Endothelial cell of umbilical vein (primary cell): ENCODE measurements around the gene ATRNL1.

Experiments used
- EZH2 ChIP-seq: IDR thresholded peaks from 2 replicates; pipeline ENCODE4 v1.6.1; 2012; ENCODE audit warnings: borderline replicate concordance, low read depth, mild to moderate bottlenecking, moderate library complexity, low read length, inconsistent platforms; ENCODE audit not compliant: severe bottlenecking
- FOS ChIP-seq: IDR thresholded peaks from 2 replicates; pipeline ENCODE4 v1.6.1; 2011; ENCODE audit warnings: mild to moderate bottlenecking, low read length, moderate library complexity, borderline replicate concordance; ENCODE audit not compliant: insufficient read depth
- MAX ChIP-seq: IDR thresholded peaks from 2 replicates; pipeline ENCODE4 v1.6.1; 2011; ENCODE audit not compliant: insufficient read depth, insufficient read length
- MYC ChIP-seq: IDR thresholded peaks from one replicate; pipeline ENCODE4 v1.6.1; 2011; ENCODE audit warnings: mild to moderate bottlenecking, low read depth, low read length
- POLR2A ChIP-seq: IDR thresholded peaks from 2 replicates; pipeline ENCODE4 v1.6.1; 2012; ENCODE audit warnings: low read depth, mild to moderate bottlenecking, control low read depth, low read length
- POLR2AphosphoS5 ChIP-seq: IDR thresholded peaks from 2 replicates; pipeline ENCODE4 v1.6.1; 2012; ENCODE audit warnings: low read depth, mild to moderate bottlenecking, control low read depth, low read length, moderate library complexity; ENCODE audit not compliant: insufficient read depth
- TF ChIP-seq, protein P1 (sequence below), 2 donors: IDR thresholded peaks; 1 replicate in 1 of 2; 2 replicates in 1 of 2; pipeline ENCODE4 v1.5.1; 2011; ENCODE audit warnings: low read length in 2 of 2, mild to moderate bottlenecking in 2 of 2, moderate library complexity in 2 of 2, control low read depth in 1 of 2, inconsistent platforms in 1 of 2, low read depth in 1 of 2; ENCODE audit not compliant: insufficient read depth in 1 of 2; ENCODE audit errors: extremely low read depth in 1 of 2

DNA sequence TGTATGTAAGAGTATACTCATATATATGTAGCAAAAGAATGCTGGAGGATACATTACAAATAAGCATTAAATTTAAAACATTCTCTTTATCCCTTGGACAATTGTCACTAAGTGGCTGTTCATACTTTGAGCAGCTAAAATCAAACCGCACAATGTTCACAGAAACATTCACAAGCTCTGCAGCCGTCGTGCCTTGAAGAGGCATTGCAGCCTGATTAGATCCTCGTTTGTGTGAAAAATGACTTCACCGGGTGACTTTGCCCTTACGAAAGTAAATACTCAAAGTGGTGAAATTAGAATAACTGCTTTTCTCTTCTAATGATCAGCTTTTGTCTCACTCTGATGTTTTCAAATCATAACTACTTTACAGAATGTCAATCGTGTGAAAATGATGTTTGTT, 860.8 kb downstream of the ATRNL1 start:
- TF ChIP-seq EZH2: no peak
- TF ChIP-seq, protein P1, sequence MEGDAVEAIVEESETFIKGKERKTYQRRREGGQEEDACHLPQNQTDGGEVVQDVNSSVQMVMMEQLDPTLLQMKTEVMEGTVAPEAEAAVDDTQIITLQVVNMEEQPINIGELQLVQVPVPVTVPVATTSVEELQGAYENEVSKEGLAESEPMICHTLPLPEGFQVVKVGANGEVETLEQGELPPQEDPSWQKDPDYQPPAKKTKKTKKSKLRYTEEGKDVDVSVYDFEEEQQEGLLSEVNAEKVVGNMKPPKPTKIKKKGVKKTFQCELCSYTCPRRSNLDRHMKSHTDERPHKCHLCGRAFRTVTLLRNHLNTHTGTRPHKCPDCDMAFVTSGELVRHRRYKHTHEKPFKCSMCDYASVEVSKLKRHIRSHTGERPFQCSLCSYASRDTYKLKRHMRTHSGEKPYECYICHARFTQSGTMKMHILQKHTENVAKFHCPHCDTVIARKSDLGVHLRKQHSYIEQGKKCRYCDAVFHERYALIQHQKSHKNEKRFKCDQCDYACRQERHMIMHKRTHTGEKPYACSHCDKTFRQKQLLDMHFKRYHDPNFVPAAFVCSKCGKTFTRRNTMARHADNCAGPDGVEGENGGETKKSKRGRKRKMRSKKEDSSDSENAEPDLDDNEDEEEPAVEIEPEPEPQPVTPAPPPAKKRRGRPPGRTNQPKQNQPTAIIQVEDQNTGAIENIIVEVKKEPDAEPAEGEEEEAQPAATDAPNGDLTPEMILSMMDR (IDR thresholded peaks at IDR 0.05; ENCODE audit: extremely low read depth in 1 of 2, insufficient read depth in 1 of 2, low read depth in 1 of 2, low read length in 2 of 2): no peak
- no peak for TF ChIP-seq POLR2A
- TF ChIP-seq MYC: no peak
- TF ChIP-seq POLR2AphosphoS5: no peak
- no peak for TF ChIP-seq MAX
- TF ChIP-seq FOS: no peak
